HCT116 (cell line): Measurements from ENCODE around the gene LRRK1. TPM values are rescaled to one million over a fixed set of nuclear protein-coding genes. Genes with fewer than 3 reads are reported as not detected.

Experiments used
- ATAC-seq: fragments of 200-7000 bp; cut with Tn5 transposase; 2 replicates; pipeline ENCODE4 v1.9.1; 2020; ENCODE audit warnings: mild to moderate bottlenecking, moderate library complexity
- BruUV-seq: library from RNA; stranded (reverse); fragments of 400-500 nt; replicated peaks from 2 replicates; lab custom pipeline; 2021; lab: Mats Ljungman, UMichigan
- CTCF ChIA-PET: fragments of 300-600 bp; sonication (Branson Sonifier 250); formaldehyde crosslinking; loops from one replicate; lab custom pipeline; 2021; ENCODE audit warnings: antibody characterized with exemption; lab: Charles Lee
- POLR2A ChIA-PET: fragments of 300-600, 350-600 bp; sonication (Branson Sonifier 250); formaldehyde crosslinking; loops from one replicate; lab custom pipeline; 2021; ENCODE audit warnings: antibody characterized with exemption; lab: Charles Lee
- RAD21 ChIA-PET, 2 experiments: fragments of 300-600 bp; sonication (Branson Sonifier 250); formaldehyde crosslinking; loops; one replicate each; lab custom pipeline; 2023; ENCODE audit warnings: low total read pairs in 2 of 2; ENCODE audit not compliant: uncharacterized antibody in 2 of 2, unreplicated experiment in 2 of 2, low non-redundant PET in 1 of 2; lab: Charles Lee
- DNase-seq: peaks from one replicate; pipeline ENCODE4 v3.0.0-alpha.2; 2010; ENCODE audit warnings: low read depth, low spot score
- H2AFZ ChIP-seq: fragments of 200-600 bp; shearing (Covaris generic), sonication (generic); 2 replicates; pipeline ENCODE4 v1.6.1; 2017; ENCODE audit warnings: low read depth, mixed run types, mixed read lengths, antibody characterized with exemption, low read length; ENCODE audit not compliant: poor library complexity, severe bottlenecking
- H3K27ac ChIP-seq: 2 replicates; pipeline ENCODE4 v1.5.1; 2012; ENCODE audit warnings: low read depth, low read length
- H3K27me3 ChIP-seq: fragments of 200-600 bp; sonication (generic); 2 replicates; pipeline ENCODE4 v1.6.1; 2016; ENCODE audit warnings: mixed run types, low read length, mixed read lengths; ENCODE audit not compliant: insufficient read depth
- H3K36me3 ChIP-seq, 2 experiments: fragments of 200-500 bp in 1 of 2; fragments of 200-600 bp in 1 of 2; sonication (Bioruptor generic) in 1 of 2; sonication (generic) in 1 of 2; 2 replicates each; pipeline versions ENCODE4 v1.5.1 to v1.6.1; 2014 to 2016; ENCODE audit warnings: low read length in 2 of 2, inconsistent platforms in 1 of 2, mixed read lengths in 1 of 2, mixed run types in 1 of 2; ENCODE audit not compliant: insufficient read depth in 2 of 2, control insufficient read depth in 1 of 2
- H3K4me1 ChIP-seq, 2 experiments: fragments of 200-600 bp in 1 of 2; sonication (generic) in 1 of 2; 2 replicates each; pipeline versions ENCODE4 v1.5.1 to v1.6.1; 2012 to 2017; ENCODE audit warnings: low read length in 2 of 2, inconsistent platforms in 1 of 2, mild to moderate bottlenecking in 1 of 2, mixed read lengths in 1 of 2, mixed run types in 1 of 2, moderate library complexity in 1 of 2; ENCODE audit not compliant: insufficient read depth in 2 of 2, control insufficient read depth in 1 of 2
- H3K4me2 ChIP-seq: fragments of 200-600 bp; sonication (generic); 2 replicates; pipeline ENCODE4 v1.6.1; 2017; ENCODE audit warnings: mixed run types, low read length, mixed read lengths
- H3K4me3 ChIP-seq, 2 experiments: fragments of 200-600 bp in 1 of 2; sonication (generic) in 1 of 2; replicated peaks in 1 of 2; 2 replicates each; pipeline ENCODE4 v1.5.1; 2011 to 2016; ENCODE audit warnings: low read length in 2 of 2, control low read depth in 1 of 2, low read depth in 1 of 2, mild to moderate bottlenecking in 1 of 2, mixed read lengths in 1 of 2, mixed run types in 1 of 2
- H3K79me2 ChIP-seq: fragments of 200-600 bp; sonication (generic); 2 replicates; pipeline ENCODE4 v1.6.1; 2017; ENCODE audit warnings: mild to moderate bottlenecking, mixed run types, low read length, moderate library complexity, mixed read lengths; ENCODE audit not compliant: insufficient read depth
- H3K9ac ChIP-seq: fragments of 200-600 bp; sonication (generic); 2 replicates; pipeline ENCODE4 v1.6.1; 2016; ENCODE audit warnings: low read length, mixed read lengths
- H3K9me2 ChIP-seq: fragments of 200-600 bp; sonication (generic), shearing (Covaris generic); 2 replicates; pipeline ENCODE4 v1.6.1; 2017; ENCODE audit warnings: mixed run types, mild to moderate bottlenecking, moderate library complexity; ENCODE audit not compliant: insufficient read depth
- H3K9me3 ChIP-seq, 2 experiments: fragments of 200-500 bp in 1 of 2; fragments of 200-600 bp in 1 of 2; sonication (Bioruptor generic) in 1 of 2; sonication (generic) in 1 of 2; 2 replicates each; pipeline ENCODE4 v1.6.1; 2014 to 2017; ENCODE audit warnings: low read length in 2 of 2, mixed read lengths in 2 of 2, inconsistent platforms in 1 of 2, low read depth in 1 of 2, mild to moderate bottlenecking in 1 of 2, mixed run types in 1 of 2, moderate library complexity in 1 of 2; ENCODE audit not compliant: control insufficient read depth in 1 of 2, insufficient read depth in 1 of 2
- H4K20me1 ChIP-seq: fragments of 200-600 bp; sonication (generic), shearing (Covaris generic); 2 replicates; pipeline ENCODE4 v1.6.1; 2017; ENCODE audit warnings: mixed run types, mild to moderate bottlenecking, moderate library complexity; ENCODE audit not compliant: insufficient read depth
- CBX3 ChIP-seq: IDR thresholded peaks from 2 replicates; pipeline ENCODE4 v1.6.1; 2012; ENCODE audit warnings: low read depth
- CEBPB ChIP-seq: IDR thresholded peaks from 2 replicates; pipeline ENCODE4 v1.6.1; 2012; ENCODE audit warnings: low read depth
- EGR1 ChIP-seq: IDR thresholded peaks from 2 replicates; pipeline ENCODE4 v1.6.1; 2012; ENCODE audit warnings: low read depth
- EZH2 ChIP-seq: fragments of 200-600 bp; sonication (generic); IDR thresholded peaks from 2 replicates; pipeline ENCODE4 v1.6.1; 2017; ENCODE audit warnings: antibody characterized with exemption, mixed run types
- EZH2phosphoT487 ChIP-seq: fragments of 200-600 bp; IDR thresholded peaks from 2 replicates; pipeline ENCODE4 v1.6.1; 2018; ENCODE audit warnings: antibody characterized with exemption, borderline replicate concordance
- FOSL1 ChIP-seq: IDR thresholded peaks from 2 replicates; pipeline ENCODE4 v1.6.1; 2012; ENCODE audit warnings: low read depth
- JUND ChIP-seq: IDR thresholded peaks from 2 replicates; pipeline ENCODE4 v1.6.1; 2012
- POLR2A ChIP-seq: IDR thresholded peaks from 2 replicates; pipeline ENCODE4 v1.7.0; 2011; ENCODE audit warnings: borderline replicate concordance; ENCODE audit not compliant: insufficient read depth, insufficient read length; ENCODE audit errors: extremely low read depth
- RAD21 ChIP-seq: IDR thresholded peaks from 2 replicates; pipeline ENCODE4 v1.6.1; 2012; ENCODE audit warnings: low read depth, mild to moderate bottlenecking
- SP1 ChIP-seq: IDR thresholded peaks from 2 replicates; pipeline ENCODE4 v1.6.1; 2012; ENCODE audit warnings: low read depth
- SRF ChIP-seq: IDR thresholded peaks from 2 replicates; pipeline ENCODE4 v1.6.1; 2012; ENCODE audit warnings: low read depth
- YY1 ChIP-seq: IDR thresholded peaks from 2 replicates; pipeline ENCODE4 v1.6.1; 2011; ENCODE audit warnings: low read length, low read depth, moderate library complexity, mild to moderate bottlenecking; ENCODE audit not compliant: insufficient replicate concordance; ENCODE audit errors: extremely low read depth
- ZFX ChIP-seq: fragments of 450-650 bp; IDR thresholded peaks from 2 replicates; pipeline ENCODE4 v1.6.1; 2017
- ZNF274 ChIP-seq: fragments of 200-500 bp; sonication (Bioruptor generic); IDR thresholded peaks from 2 replicates; pipeline ENCODE4 v1.6.1; 2014; ENCODE audit warnings: mild to moderate bottlenecking, low read depth, low read length, inconsistent platforms
- intact Hi-C: fragments of 100-400 bp; cut with micrococcal nuclease; formaldehyde crosslinking; loops from 2 replicates; pipeline ENCODE4 v1.10.0; 2022
- total RNA-seq: library from RNA; stranded (reverse); gene quantifications from one replicate; pipeline ENCODE4 v1.2.1, GENCODE V29; 2021; ENCODE audit not compliant: unreplicated experiment
- TF ChIP-seq, protein P1 (sequence below): IDR thresholded peaks from 2 replicates; pipeline ENCODE4 v1.6.1; 2012; ENCODE audit warnings: low read depth
- TF ChIP-seq, protein P2 (sequence below): IDR thresholded peaks from 2 replicates; pipeline ENCODE4 v1.6.1; 2012
- TF ChIP-seq, protein P3 (sequence below): IDR thresholded peaks from 2 replicates; pipeline ENCODE4 v1.6.1; 2011; ENCODE audit warnings: mild to moderate bottlenecking, low read length, moderate library complexity; ENCODE audit not compliant: insufficient replicate concordance; ENCODE audit errors: extremely low read depth

The LRRK1 gene
- total RNA-seq, 1 experiment from 2014 or later, result 21.6 TPM

DNA sequence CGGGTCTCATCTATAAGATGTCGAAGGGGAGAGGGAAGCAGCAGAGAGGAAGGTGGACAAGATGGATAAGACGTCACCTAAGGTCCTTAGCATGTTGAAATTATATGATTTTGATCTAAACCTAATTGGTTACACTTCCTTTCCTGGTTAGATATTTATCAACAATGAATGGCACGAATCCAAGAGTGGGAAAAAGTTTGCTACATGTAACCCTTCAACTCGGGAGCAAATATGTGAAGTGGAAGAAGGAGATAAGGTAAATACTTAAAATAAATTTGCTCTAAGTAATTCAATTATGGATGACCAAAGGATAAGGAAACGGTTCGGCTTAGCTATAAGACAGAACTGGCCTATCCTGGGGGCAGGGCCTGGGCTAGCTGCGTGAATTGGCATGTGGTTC is 34.0 kb upstream of the LRRK1 start:
- DNase-seq (no peak), ATAC-seq (no peak)
- peaks cover 48% of the 10 kb centered on the region for H4K20me1 ChIP-seq
- no peak overlapping the region for H3K4me2 ChIP-seq
- RAD21 ChIA-PET, result no interaction called here
- H3K36me3 ChIP-seq, result peaks cover 7 to 80% of the 10 kb centered on the region in 2 experiments; a peak in 3 of 4 replicates
- no peak overlapping the region for H3K4me3 ChIP-seq
- H3K9me2 ChIP-seq, result no peaks in the 10 kb centered on the region
- POLR2A ChIA-PET, result no interaction called here
- no peak overlapping the region for H2AFZ ChIP-seq
- intact Hi-C loops, result no loop called here
- no peaks in the 10 kb centered on the region for H3K27me3 ChIP-seq
- TF ChIP-seq YY1, result no peak
- no peak for TF ChIP-seq SRF
- TF ChIP-seq, protein P1, sequence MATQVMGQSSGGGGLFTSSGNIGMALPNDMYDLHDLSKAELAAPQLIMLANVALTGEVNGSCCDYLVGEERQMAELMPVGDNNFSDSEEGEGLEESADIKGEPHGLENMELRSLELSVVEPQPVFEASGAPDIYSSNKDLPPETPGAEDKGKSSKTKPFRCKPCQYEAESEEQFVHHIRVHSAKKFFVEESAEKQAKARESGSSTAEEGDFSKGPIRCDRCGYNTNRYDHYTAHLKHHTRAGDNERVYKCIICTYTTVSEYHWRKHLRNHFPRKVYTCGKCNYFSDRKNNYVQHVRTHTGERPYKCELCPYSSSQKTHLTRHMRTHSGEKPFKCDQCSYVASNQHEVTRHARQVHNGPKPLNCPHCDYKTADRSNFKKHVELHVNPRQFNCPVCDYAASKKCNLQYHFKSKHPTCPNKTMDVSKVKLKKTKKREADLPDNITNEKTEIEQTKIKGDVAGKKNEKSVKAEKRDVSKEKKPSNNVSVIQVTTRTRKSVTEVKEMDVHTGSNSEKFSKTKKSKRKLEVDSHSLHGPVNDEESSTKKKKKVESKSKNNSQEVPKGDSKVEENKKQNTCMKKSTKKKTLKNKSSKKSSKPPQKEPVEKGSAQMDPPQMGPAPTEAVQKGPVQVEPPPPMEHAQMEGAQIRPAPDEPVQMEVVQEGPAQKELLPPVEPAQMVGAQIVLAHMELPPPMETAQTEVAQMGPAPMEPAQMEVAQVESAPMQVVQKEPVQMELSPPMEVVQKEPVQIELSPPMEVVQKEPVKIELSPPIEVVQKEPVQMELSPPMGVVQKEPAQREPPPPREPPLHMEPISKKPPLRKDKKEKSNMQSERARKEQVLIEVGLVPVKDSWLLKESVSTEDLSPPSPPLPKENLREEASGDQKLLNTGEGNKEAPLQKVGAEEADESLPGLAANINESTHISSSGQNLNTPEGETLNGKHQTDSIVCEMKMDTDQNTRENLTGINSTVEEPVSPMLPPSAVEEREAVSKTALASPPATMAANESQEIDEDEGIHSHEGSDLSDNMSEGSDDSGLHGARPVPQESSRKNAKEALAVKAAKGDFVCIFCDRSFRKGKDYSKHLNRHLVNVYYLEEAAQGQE, result no peak
- TF ChIP-seq RAD21, result no peak
- no peak for TF ChIP-seq CEBPB
- no peak for TF ChIP-seq EZH2phosphoT487
- TF ChIP-seq, protein P2, sequence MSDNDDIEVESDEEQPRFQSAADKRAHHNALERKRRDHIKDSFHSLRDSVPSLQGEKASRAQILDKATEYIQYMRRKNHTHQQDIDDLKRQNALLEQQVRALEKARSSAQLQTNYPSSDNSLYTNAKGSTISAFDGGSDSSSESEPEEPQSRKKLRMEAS, result no peak
- TF ChIP-seq POLR2A, result no peak
- no peak for TF ChIP-seq JUND
- TF ChIP-seq CBX3, result no peak
- TF ChIP-seq EGR1, result no peak
- TF ChIP-seq EZH2, result no peak
- no peak for TF ChIP-seq SP1
- no peak for TF ChIP-seq ZNF274
- TF ChIP-seq ZFX, result no peak
- TF ChIP-seq FOSL1, result no peak
- TF ChIP-seq, protein P3, sequence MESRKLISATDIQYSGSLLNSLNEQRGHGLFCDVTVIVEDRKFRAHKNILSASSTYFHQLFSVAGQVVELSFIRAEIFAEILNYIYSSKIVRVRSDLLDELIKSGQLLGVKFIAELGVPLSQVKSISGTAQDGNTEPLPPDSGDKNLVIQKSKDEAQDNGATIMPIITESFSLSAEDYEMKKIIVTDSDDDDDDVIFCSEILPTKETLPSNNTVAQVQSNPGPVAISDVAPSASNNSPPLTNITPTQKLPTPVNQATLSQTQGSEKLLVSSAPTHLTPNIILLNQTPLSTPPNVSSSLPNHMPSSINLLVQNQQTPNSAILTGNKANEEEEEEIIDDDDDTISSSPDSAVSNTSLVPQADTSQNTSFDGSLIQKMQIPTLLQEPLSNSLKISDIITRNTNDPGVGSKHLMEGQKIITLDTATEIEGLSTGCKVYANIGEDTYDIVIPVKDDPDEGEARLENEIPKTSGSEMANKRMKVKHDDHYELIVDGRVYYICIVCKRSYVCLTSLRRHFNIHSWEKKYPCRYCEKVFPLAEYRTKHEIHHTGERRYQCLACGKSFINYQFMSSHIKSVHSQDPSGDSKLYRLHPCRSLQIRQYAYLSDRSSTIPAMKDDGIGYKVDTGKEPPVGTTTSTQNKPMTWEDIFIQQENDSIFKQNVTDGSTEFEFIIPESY, result no peak
- BruUV-seq, result no TSS peak
- H3K9me3 ChIP-seq, result no peaks in the 10 kb centered on the region
- H3K27ac ChIP-seq, result no peak overlapping the region
- H3K79me2 ChIP-seq, result peaks cover 100% of the 10 kb centered on the region
- CTCF ChIA-PET, result interaction anchor here (2.0 kb wide), 1 partner anchor 12 kb away, joined by 5 read pairs; no protein-coding TSS in a partner anchor
- no peak overlapping the region for H3K9ac ChIP-seq
- H3K4me1 ChIP-seq, result peaks cover 7 to 20% of the 10 kb centered on the region in 2 experiments; a peak in 3 of 4 replicates
